Measurements from ENCODE around the gene POLR3B.

GRCh38 chr12:106434526-106434925 lies 77.0 kb downstream of the POLR3B start:
- no peak for TF ChIP-seq CTCF (conservative IDR thresholded peaks at IDR 0.05; ENCODE audit: low read depth in 2 of 2)
- no peak for TF ChIP-seq POLR2AphosphoS5 (IDR thresholded peaks at IDR 0.05; ENCODE audit: low read depth)

All from GM23338 (cell line).